Panc1 (cell line): ENCODE data around the gene MED12L. TPM values are rescaled to one million over a fixed set of nuclear protein-coding genes. Genes with fewer than 3 reads are reported as not detected.
A peak's percentile ranks its signal among the peaks of the same experiment; 100 is the strongest.

Experiments used
- ATAC-seq: fragments of 200-7000 bp; cut with Tn5 transposase; 2 replicates; pipeline ENCODE4 v1.9.1; 2020; ENCODE audit warnings: mild to moderate bottlenecking, moderate library complexity
- BruUV-seq: library from RNA; stranded (reverse); fragments of 400-500 nt; replicated peaks from 2 replicates; lab custom pipeline; 2021; lab: Mats Ljungman, UMichigan
- CTCF ChIA-PET: fragments of 300-600 bp; sonication (Branson Sonifier 250); formaldehyde crosslinking; loops from one replicate; lab custom pipeline; 2022; ENCODE audit warnings: antibody characterized with exemption; lab: Charles Lee
- POLR2A ChIA-PET: fragments of 300-600 bp; sonication (Branson Sonifier 250); formaldehyde crosslinking; loops from one replicate; lab custom pipeline; 2022; ENCODE audit warnings: antibody characterized with exemption; lab: Charles Lee
- DNase-seq: peaks from one replicate; pipeline ENCODE4 v3.0.0-alpha.2; 2010; ENCODE audit warnings: low read depth, low spot score
- H3K27ac ChIP-seq: 2 replicates; pipeline ENCODE4 v1.5.1; 2011; ENCODE audit warnings: mild to moderate bottlenecking, low read length, inconsistent platforms
- H3K27me3 ChIP-seq: fragments of 200-500 bp; sonication (Bioruptor generic); 2 replicates; pipeline ENCODE4 v1.6.0; 2014; ENCODE audit warnings: low read length, inconsistent platforms; ENCODE audit not compliant: control insufficient read depth, insufficient read depth
- H3K36me3 ChIP-seq: fragments of 200-500 bp; sonication (Bioruptor generic); 2 replicates; pipeline ENCODE4 v1.5.1; 2014; ENCODE audit warnings: inconsistent platforms, mild to moderate bottlenecking, low read length, moderate library complexity; ENCODE audit not compliant: control insufficient read depth, insufficient read depth
- H3K4me1 ChIP-seq: 2 replicates; pipeline ENCODE4 v1.5.1; 2011; ENCODE audit warnings: inconsistent platforms, mild to moderate bottlenecking, low read length, moderate library complexity; ENCODE audit not compliant: control insufficient read depth, insufficient read depth
- H3K4me3 ChIP-seq, 2 experiments: 2 replicates each; pipeline ENCODE4 v1.5.1; 2011 to 2012; ENCODE audit warnings: low read depth in 2 of 2, low read length in 2 of 2, mild to moderate bottlenecking in 2 of 2, inconsistent platforms in 1 of 2, moderate library complexity in 1 of 2
- H3K9me3 ChIP-seq: fragments of 200-500 bp; sonication (Bioruptor generic); 2 replicates; pipeline ENCODE4 v1.5.1; 2014; ENCODE audit warnings: low read depth, mild to moderate bottlenecking, inconsistent platforms, low read length, moderate library complexity; ENCODE audit not compliant: control insufficient read depth, insufficient read depth
- CTCF ChIP-seq: fragments of 450-650 bp; IDR thresholded peaks from 2 replicates; pipeline ENCODE4 v1.5.1; 2017; ENCODE audit warnings: mild to moderate bottlenecking
- POLR2AphosphoS5 ChIP-seq: IDR thresholded peaks from 2 replicates; pipeline ENCODE4 v1.6.1; 2012; ENCODE audit warnings: mild to moderate bottlenecking, low read depth, low read length, moderate library complexity
- REST ChIP-seq, 2 experiments: IDR thresholded peaks; 2 replicates each; pipeline ENCODE4 v1.6.1; 2011 to 2012; ENCODE audit warnings: low read depth in 2 of 2, control low read depth in 1 of 2, low read length in 1 of 2, mild to moderate bottlenecking in 1 of 2, moderate library complexity in 1 of 2; ENCODE audit not compliant: insufficient read depth in 1 of 2
- SIN3A ChIP-seq: IDR thresholded peaks from 2 replicates; pipeline ENCODE4 v1.6.1; 2012; ENCODE audit warnings: low read depth, mild to moderate bottlenecking, low read length, moderate library complexity, borderline replicate concordance; ENCODE audit not compliant: insufficient read depth
- TCF7L2 ChIP-seq: IDR thresholded peaks from 2 replicates; pipeline ENCODE4 v1.6.1; 2011; ENCODE audit warnings: mild to moderate bottlenecking, low read depth, low read length, inconsistent platforms
- in situ Hi-C: cut with HindIII; loops from 2 replicates; pipeline ENCODE4 v1.10.0; 2016; ENCODE audit warnings: low sequenced_read_pairs, low pct_unique_long_range_greater_than_20kb
- intact Hi-C: fragments of 100-400 bp; cut with micrococcal nuclease; formaldehyde crosslinking; loops from one replicate; pipeline ENCODE4 v1.10.0; 2022; ENCODE audit not compliant: unreplicated experiment
- total RNA-seq: library from RNA; stranded (reverse); gene quantifications from one replicate; pipeline ENCODE4 v1.2.1, GENCODE V29; 2021; ENCODE audit not compliant: unreplicated experiment

MED12L gene
- total RNA-seq, 1 experiment from 2014 or later: 2.8 TPM

GRCh38 chr3:151155409-151156128, 70.1 kb downstream of the MED12L start:
- intact Hi-C loops: no loop called here
- no peak for DNase-seq
- H3K4me1 ChIP-seq: no peaks in the 10 kb centered on the region
- no peak overlapping the region for H3K27ac ChIP-seq
- ChIA-PET CTCF (interaction anchor here (0.6 to 1.1 kb wide), 2 partner anchors 23 to 366 kb away, joined by 6 to 7 read pairs; no protein-coding TSS in a partner anchor), POLR2A (no interaction called here)
- no peak for TF ChIP-seq CTCF
- no peak for TF ChIP-seq SIN3A
- TF ChIP-seq REST (IDR thresholded peaks at IDR 0.05; ENCODE audit: insufficient read depth in 1 of 2, low read depth in 2 of 2, low read length in 1 of 2): no peak
- TF ChIP-seq POLR2AphosphoS5: no peak
- no peak for TF ChIP-seq TCF7L2
- no peaks in the 10 kb centered on the region for H3K36me3 ChIP-seq
- no peaks in the 10 kb centered on the region for H3K9me3 ChIP-seq
- in situ Hi-C loops: no loop called here
- no peak for ATAC-seq
- no peak overlapping the region for H3K4me3 ChIP-seq
- no peaks in the 10 kb centered on the region for H3K27me3 ChIP-seq
- BruUV-seq: no TSS peak

- Histone ChIP-seq H3K36me3 (no peaks in the 10 kb centered on the region), H3K9me3 (no peaks in the 10 kb centered on the region), H3K4me3 (no peak overlapping the region), H3K4me1 (no peaks in the 10 kb centered on the region), H3K27ac (no peak overlapping the region), H3K27me3 (no peaks in the 10 kb centered on the region)
- no TSS peak for BruUV-seq
- in situ Hi-C loops (no loop called here), intact Hi-C loops (no loop called here)
- ChIA-PET CTCF (interaction anchor here (0.5 to 1.1 kb wide), 2 partner anchors 16 to 21 kb away, joined by 7 to 11 read pairs; no protein-coding TSS in a partner anchor), POLR2A (no interaction called here)
- DNase-seq (peak; percentile 36), ATAC-seq (peak; percentile 77; the same call in 1 of the 2 replicates)
- no peak for TF ChIP-seq REST (IDR thresholded peaks at IDR 0.05; ENCODE audit: insufficient read depth in 1 of 2, low read depth in 2 of 2, low read length in 1 of 2)
- no peak for TF ChIP-seq POLR2AphosphoS5
- no peak for TF ChIP-seq TCF7L2
- TF ChIP-seq SIN3A: no peak
- TF ChIP-seq CTCF: peak; percentile 84
Measured at GRCh38 chr3:151156618-151157216, 71.3 kb downstream of the MED12L start.
